ENCODE measurements around the gene SLC22A16.

GRCh38 chr6:110456694-110457093 lies 19.7 kb downstream of the SLC22A16 start:
- no peak for TF ChIP-seq EZH2 (IDR thresholded peaks at IDR 0.05; ENCODE audit: insufficient read depth, low read length)
- TF ChIP-seq, protein P1, sequence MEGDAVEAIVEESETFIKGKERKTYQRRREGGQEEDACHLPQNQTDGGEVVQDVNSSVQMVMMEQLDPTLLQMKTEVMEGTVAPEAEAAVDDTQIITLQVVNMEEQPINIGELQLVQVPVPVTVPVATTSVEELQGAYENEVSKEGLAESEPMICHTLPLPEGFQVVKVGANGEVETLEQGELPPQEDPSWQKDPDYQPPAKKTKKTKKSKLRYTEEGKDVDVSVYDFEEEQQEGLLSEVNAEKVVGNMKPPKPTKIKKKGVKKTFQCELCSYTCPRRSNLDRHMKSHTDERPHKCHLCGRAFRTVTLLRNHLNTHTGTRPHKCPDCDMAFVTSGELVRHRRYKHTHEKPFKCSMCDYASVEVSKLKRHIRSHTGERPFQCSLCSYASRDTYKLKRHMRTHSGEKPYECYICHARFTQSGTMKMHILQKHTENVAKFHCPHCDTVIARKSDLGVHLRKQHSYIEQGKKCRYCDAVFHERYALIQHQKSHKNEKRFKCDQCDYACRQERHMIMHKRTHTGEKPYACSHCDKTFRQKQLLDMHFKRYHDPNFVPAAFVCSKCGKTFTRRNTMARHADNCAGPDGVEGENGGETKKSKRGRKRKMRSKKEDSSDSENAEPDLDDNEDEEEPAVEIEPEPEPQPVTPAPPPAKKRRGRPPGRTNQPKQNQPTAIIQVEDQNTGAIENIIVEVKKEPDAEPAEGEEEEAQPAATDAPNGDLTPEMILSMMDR (IDR thresholded peaks at IDR 0.05; ENCODE audit: insufficient read depth, low read depth, low read length) = no peak
